GM12872 (cell line): ENCODE data around the gene FAM53A.

Experiments
- CTCF ChIP-seq: IDR thresholded peaks from 3 replicates; pipeline ENCODE4 v1.5.1; 2011; ENCODE audit warnings: low read depth, mild to moderate bottlenecking, low read length, moderate library complexity; ENCODE audit not compliant: insufficient read depth

The FAM53A gene

GRCh38 chr4:1664141-1664540, 20.0 kb downstream of the FAM53A start:
- TF ChIP-seq CTCF = no peak

DNA sequence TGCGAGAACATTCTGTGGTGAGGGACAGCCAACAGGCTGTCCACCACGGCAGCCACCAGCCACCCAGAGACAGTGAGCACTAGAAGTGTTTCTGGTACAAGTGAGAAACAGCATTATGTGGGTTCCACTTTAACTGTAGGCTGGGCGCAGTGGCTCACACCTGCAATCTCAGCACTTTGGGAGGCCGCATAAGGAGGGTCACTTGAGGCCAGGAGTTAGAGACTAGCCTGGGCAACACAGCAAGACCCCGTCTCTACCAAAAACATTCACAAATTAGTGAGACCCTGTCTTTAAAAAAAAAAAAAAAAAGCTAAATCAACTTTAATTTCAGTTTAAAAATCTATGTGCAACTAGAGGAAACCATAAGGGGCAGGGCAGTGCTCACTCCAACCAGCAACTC, 20.6 kb downstream of the FAM53A start:
- no peak for TF ChIP-seq CTCF

- no peak for TF ChIP-seq CTCF
These were observed 22.4 kb downstream of the FAM53A start for GRCh38 chr4:1661695-1662094.

GRCh38 chr4:1660948-1661677, 23.0 kb downstream of the FAM53A start:
- no peak for TF ChIP-seq CTCF

DNA sequence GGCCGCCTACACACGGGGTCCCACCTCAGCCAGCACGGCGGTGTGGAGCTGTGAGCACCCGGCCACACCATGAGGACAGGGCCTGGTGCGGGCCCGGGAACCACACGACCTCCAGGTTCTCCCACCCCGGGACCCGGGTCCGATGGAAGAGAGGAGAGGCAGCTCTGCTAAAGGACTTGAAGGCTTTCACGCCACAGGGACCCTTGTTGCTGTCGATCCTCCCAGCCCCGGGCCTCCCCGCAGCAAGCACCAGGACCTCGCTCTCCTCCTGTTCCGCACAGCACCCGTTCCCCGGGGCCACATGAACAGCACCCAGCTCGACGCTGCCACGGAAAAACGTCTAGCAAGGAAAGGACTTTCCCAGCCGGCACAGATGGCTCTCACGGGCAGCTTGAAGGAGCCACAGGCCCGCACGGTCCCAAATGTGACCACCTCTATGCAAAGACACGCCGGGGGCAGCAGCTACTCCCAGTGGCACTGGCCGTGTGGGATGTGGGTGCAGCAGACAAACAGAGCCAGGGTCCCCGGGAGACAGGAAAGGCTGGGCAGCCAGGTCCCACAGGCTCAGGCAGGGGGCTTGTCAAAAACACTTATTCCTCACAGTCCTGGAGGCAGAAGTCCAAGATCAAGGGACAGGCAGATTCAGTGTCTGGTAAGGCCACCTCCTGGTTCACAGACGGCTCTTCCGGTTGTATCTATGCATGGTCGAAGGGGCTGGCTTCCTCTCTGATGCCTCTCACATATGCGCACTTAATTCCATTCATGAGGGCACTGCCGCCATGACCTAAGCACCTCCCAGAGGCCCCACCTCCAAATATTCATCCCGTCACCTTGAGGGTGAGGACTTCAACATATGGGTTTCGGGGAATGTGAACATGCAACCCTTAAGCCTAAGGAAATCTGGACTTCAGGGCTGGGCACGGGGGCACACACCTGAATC, 24.7 kb downstream of the FAM53A start:
- no peak for TF ChIP-seq CTCF

DNA sequence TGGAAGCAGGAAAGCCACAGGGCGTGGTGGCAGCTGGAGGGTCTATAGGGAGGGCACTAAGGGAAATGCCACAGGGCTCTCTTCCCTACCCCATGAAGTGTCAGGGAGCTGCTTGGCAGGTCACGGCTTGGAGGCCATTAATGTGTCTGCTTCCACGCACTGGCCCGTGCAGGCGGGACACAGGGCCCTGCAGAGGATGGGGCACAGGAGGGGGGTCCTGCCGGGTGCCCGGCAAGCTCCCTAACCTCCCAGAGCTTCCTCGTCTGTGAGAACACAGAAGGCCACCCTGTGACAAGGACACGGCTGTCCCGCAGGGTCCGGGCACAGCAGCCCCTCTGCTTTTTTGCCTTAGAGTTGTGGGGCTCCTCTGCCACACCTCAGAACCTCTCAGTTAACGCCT, 25.5 kb downstream of the FAM53A start:
- TF ChIP-seq CTCF = no peak

DNA sequence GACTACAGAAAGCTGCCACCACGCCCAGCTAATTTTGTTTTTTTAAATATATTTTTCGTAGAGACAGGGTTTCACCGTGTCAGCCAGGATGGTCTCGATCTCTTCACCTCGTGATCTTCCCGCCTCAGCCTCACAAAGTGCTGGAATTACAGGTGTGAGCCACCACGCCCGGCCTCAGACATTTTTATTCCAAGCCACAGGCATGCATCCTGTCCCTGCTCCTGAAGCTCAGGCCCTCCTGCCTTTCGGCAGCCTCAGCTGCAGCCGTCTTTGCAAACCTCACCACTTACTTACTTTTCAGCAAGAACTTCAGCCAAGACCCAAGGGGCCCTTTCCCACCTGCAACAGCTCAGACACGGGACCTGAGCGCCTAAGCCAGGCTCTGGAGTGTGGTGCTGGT, 26.0 kb downstream of the FAM53A start:
- no peak for TF ChIP-seq CTCF
